Osteocyte (in vitro differentiated cells): ENCODE results near the gene PABPC3. TPM values are rescaled to one million over a fixed set of nuclear protein-coding genes. Genes with fewer than 3 reads are reported as not detected.
A peak's percentile ranks its signal among the peaks of the same experiment; 100 is the strongest.

Experiments
- DNase-seq: peaks from one replicate; pipeline ENCODE4 v3.0.0; 2021; ENCODE audit warnings: mixed read lengths; ENCODE audit not compliant: unreplicated experiment; ENCODE audit errors: extremely low spot score
- H3K27ac Mint-ChIP-seq: one replicate; pipeline ENCODE4 v1.8.0; 2021; ENCODE audit warnings: mild to moderate bottlenecking, mixed read lengths; ENCODE audit not compliant: unreplicated experiment
- H3K27me3 Mint-ChIP-seq: one replicate; pipeline ENCODE4 v1.8.0; 2021; ENCODE audit warnings: mixed read lengths; ENCODE audit not compliant: unreplicated experiment
- H3K36me3 Mint-ChIP-seq: one replicate; pipeline ENCODE4 v1.8.0; 2021; ENCODE audit warnings: mixed read lengths; ENCODE audit not compliant: unreplicated experiment
- H3K4me1 Mint-ChIP-seq: one replicate; pipeline ENCODE4 v1.8.0; 2021; ENCODE audit warnings: mixed read lengths; ENCODE audit not compliant: unreplicated experiment
- H3K4me3 Mint-ChIP-seq: one replicate; pipeline ENCODE4 v1.8.0; 2021; ENCODE audit warnings: mild to moderate bottlenecking, moderate library complexity, mixed read lengths; ENCODE audit not compliant: unreplicated experiment
- H3K9me3 Mint-ChIP-seq: one replicate; pipeline ENCODE4 v1.8.0; 2021; ENCODE audit warnings: mixed read lengths; ENCODE audit not compliant: unreplicated experiment
- CTCF ChIP-seq: fragments of 200-600 bp; sonication (generic); IDR thresholded peaks from 2 replicates; pipeline ENCODE4 v1.5.0; 2021; ENCODE audit warnings: antibody characterized with exemption, mild to moderate bottlenecking, moderate library complexity
- long read RNA-seq: library from polyadenylated mRNA; unstranded; transcript quantifications from one replicate; pipeline ENCODE4 v2.0.0, GENCODE V29; 2021
- total RNA-seq: library from RNA; stranded (reverse); gene quantifications from 2 replicates; pipeline ENCODE4 v1.2.1, GENCODE V29; 2021

Gene PABPC3
- total RNA-seq: 0.10 and 0.16 TPM in 2 replicates
- long read RNA-seq: 0 reads

DNA sequence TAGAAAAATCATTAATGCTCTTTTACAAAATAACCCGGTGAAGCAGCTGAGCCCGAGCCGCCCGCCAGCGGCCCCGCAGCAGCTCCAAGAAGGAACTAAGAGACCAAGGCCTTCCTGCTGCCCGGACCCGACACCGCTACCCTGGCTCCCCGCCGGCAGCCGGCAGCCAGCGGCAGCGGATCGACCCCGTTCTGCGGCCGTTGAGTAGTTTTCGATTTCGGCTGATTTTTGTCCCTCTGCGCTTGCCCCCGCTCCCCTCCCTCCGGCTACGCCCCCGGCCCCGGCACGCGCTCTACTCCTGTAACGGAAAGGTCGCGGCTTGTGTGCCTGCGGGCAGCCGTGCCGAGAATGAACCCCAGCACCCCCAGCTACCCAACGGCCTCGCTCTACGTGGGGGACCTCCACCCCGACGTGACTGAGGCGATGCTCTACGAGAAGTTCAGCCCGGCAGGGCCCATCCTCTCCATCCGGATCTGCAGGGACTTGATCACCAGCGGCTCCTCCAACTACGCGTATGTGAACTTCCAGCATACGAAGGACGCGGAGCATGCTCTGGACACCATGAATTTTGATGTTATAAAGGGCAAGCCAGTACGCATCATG is at the start of gene PABPC3:
PABPC3 (plus strand) TSS at position 286 of the 603 bp plus-strand sequence; CDS start at position 349, 63 bp downstream.
- no peak for DNase-seq
- Mint-ChIP-seq H3K27ac (no peak within 1 kb of the TSS), H3K27me3 (peaks cover 3% of the 10 kb centered on the region), H3K4me3 (no peak within 1 kb of the TSS), H3K4me1 (no peaks in the 10 kb centered on the region), H3K9me3 (no peaks in the 10 kb centered on the region), H3K36me3 (no peaks in the 10 kb centered on the region)
- TF ChIP-seq CTCF: no peak

DNA sequence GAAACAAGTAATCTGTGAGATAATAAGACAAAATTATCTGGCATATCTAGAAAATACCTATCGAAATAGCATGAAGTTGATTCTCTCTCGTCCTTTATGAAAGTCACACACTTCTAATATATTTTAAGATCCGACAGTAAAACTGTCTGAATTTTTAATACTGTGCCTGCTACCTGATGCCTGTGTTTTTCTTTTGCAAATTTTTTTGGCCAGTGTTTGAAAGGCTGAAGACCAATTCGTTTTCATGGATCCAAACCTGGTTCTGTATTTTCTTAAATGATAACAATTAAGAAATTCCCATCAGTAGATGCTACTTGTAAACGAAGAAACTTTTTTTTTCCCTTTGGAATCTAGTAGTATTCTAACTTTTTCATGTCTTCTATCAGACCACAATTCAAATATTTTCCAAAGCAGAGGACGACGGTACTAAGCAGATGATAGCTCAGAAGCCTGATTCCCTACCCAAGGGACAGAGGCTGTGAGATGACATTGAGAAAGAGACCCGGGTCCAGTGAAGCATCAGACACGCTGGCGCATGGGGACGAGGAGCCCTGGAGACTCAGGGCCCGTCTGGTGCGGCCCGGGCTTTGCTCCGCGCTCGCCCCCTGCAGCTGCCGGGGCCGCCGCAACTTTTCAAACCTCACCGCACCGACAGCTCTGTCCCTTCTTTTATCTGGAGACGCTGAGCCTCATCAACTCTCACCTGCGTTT is 49.5 kb upstream of the PABPC3 start:
- Mint-ChIP-seq H3K9me3 (peaks cover 8% of the 10 kb centered on the region), H3K27ac (no peak overlapping the region), H3K4me1 (peaks cover 8% of the 10 kb centered on the region), H3K4me3 (peak overlapping the region; percentile 64), H3K36me3 (no peaks in the 10 kb centered on the region), H3K27me3 (peaks cover 81% of the 10 kb centered on the region)
- no peak for TF ChIP-seq CTCF
- DNase-seq: no peak

GRCh38 chr13:25046985-25047511 is 48.9 kb upstream of the PABPC3 start:
- peaks cover 11% of the 10 kb centered on the region for H3K9me3 Mint-ChIP-seq
- no peak overlapping the region for H3K27ac Mint-ChIP-seq
- DNase-seq: no peak
- peaks cover 8% of the 10 kb centered on the region for H3K4me1 Mint-ChIP-seq
- H3K4me3 Mint-ChIP-seq: peak overlapping the region; percentile 64
- TF ChIP-seq CTCF: no peak
- H3K36me3 Mint-ChIP-seq: no peaks in the 10 kb centered on the region
- H3K27me3 Mint-ChIP-seq: peaks cover 75% of the 10 kb centered on the region

GRCh38 chr13:25051065-25051464 is 44.9 kb upstream of the PABPC3 start:
- no peak overlapping the region for H3K4me3 Mint-ChIP-seq
- H3K27me3 Mint-ChIP-seq: peaks cover 62% of the 10 kb centered on the region
- no peak overlapping the region for H3K27ac Mint-ChIP-seq
- DNase-seq: no peak
- H3K4me1 Mint-ChIP-seq: peaks cover 8% of the 10 kb centered on the region
- H3K36me3 Mint-ChIP-seq: no peaks in the 10 kb centered on the region
- peaks cover 11% of the 10 kb centered on the region for H3K9me3 Mint-ChIP-seq
- no peak for TF ChIP-seq CTCF

- H3K27ac Mint-ChIP-seq: no peak overlapping the region
- no peak for TF ChIP-seq CTCF
- DNase-seq: no peak
- peaks cover 7% of the 10 kb centered on the region for H3K27me3 Mint-ChIP-seq
- peaks cover 4% of the 10 kb centered on the region for H3K9me3 Mint-ChIP-seq
- no peaks in the 10 kb centered on the region for H3K36me3 Mint-ChIP-seq
- no peak overlapping the region for H3K4me3 Mint-ChIP-seq
- no peaks in the 10 kb centered on the region for H3K4me1 Mint-ChIP-seq
These were observed 36.8 kb upstream of the PABPC3 start for GRCh38 chr13:25059166-25059565.
